ENCODE measurements around the gene SUN1.
"Not testable (repeated sequence)": the region's sequence is repeated elsewhere in the genome, so short reads cannot be mapped to it uniquely, and the experiment has no call there.

The SUN1 gene, protein sequence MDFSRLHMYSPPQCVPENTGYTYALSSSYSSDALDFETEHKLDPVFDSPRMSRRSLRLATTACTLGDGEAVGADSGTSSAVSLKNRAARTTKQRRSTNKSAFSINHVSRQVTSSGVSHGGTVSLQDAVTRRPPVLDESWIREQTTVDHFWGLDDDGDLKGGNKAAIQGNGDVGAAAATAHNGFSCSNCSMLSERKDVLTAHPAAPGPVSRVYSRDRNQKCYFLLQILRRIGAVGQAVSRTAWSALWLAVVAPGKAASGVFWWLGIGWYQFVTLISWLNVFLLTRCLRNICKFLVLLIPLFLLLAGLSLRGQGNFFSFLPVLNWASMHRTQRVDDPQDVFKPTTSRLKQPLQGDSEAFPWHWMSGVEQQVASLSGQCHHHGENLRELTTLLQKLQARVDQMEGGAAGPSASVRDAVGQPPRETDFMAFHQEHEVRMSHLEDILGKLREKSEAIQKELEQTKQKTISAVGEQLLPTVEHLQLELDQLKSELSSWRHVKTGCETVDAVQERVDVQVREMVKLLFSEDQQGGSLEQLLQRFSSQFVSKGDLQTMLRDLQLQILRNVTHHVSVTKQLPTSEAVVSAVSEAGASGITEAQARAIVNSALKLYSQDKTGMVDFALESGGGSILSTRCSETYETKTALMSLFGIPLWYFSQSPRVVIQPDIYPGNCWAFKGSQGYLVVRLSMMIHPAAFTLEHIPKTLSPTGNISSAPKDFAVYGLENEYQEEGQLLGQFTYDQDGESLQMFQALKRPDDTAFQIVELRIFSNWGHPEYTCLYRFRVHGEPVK

DNA sequence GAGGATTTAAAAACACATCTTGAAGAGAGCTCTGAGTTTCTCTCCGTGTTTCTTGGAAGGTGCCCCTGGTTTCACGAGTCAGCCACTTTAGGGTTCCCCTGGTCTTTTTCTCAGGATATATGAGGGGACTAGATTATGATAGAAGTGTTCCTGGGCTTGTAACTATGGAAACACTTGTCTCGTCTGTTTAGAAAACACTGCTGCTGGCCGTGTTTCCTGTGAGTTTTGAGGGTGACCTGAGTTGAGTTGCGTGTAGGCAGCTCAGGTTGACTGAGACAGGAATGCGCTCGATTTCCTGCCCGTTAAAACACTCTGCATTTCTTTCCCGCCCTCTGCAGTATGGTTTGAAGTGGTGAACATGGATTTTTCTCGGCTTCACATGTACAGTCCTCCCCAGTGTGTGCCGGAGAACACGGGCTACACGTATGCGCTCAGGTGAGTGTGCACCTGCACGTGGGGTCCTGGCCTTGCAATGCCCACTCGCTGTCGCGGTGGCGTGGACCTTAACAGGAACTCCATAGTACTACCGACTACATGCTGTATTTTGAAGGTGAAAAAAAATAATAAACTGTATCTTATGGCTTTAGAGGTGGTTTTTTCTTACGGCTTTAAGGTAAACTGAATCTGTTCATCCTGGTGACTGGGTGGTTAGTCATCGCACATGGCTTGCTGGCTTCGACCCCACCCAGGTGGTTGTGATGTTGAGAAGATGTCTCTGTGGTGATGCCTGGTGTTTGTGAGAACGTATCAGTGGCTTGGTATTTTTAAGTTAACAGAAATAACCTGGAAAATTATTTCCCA, at the start of gene SUN1:
TSS of gene SUN1 (plus strand) at position 310 of the 801 bp plus-strand sequence. CDS start at position 359, 49 bp downstream.
- in situ Hi-C loops (cut with HindIII; ENCODE audit: low sequenced_read_pairs), result no loop called here

DNA sequence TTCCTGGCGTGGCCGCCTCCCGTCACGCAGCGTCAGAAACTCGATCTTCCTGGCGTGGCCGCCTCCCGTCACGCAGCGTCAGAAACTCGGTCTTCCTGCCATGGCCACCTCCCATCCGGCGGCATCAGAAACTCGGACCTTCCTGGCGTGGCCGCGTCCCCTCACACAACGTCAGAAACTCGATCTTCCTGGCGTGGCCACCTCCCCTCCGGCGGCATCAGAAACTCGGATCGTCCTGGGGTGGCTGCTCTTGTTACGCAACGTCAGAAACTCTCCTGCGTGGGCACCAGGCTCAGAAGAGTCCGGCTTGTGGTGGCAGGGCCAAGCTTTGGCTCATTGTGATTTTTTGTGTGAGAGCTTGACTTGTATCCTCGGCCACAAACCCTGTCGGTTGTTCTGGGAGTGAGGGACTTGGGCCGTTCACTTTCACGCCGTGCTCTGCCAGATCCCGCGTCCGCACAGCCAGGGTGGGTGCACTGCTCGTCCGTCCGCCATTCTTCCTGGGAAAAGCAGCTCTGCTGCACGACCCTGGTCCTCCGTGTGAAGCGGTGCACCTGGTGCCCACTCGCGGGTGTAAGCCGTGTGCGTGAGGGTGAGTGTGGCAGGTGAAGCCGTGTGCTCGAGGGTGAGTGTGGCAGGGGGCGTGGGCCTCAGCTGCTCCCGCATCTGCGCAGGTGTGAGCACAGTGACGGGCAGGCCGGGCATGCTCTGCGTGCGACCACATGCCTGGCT, 49.4 kb upstream of the SUN1 start:
- in situ Hi-C loops (cut with HindIII; ENCODE audit: low sequenced_read_pairs), result loop anchor here (25.0 kb wide), 1 partner anchor 179 kb away; the partner anchor contains the start of gene ADAP1

DNA sequence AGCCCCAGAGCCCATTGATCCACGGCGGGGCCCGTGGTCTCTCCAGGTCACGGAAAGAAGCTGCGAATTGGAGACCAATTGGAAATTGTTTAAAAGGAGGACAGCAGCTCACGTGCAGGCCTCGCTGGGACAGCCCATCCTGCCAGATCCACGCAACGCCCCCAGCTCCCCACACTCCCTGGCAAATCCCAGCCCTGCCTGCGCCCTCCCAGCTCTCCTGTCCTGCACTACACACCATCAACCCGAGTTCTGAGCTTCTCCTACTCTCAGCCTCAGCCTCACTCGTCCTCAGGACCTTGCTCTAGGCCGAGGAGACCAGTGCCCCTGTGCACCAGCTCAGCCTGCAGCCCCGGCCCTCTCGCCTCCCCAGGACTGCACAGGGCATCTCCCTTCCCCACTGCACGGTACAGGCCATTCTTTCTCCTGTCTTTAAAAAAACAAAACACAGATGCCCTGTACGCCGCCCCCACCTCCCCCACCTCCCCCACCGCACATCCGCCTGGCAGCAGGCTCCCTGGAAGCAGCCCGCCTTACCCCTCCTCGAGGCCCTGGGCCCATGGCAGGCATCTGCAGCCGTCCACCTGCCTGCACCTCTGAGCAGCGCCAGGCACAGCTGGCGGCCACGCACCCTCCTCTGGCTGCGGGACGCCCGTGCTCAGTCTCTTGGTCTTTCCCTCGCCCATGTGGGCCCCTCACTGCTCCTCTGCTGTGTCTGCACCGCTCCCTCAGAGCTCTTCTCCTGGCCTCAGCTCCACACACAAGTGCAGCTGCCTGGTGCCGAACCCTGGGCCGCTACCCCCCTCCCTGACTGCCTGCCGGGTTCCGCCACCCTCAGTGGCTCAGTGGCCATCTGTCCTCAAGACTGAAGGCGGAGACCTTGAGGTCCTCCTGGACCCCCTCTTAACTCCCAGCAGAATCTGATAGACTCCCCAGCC, 48.5 kb upstream of the SUN1 start:
- in situ Hi-C loops (cut with HindIII; ENCODE audit: low sequenced_read_pairs), result loop anchor here (25.0 kb wide), 1 partner anchor 178 kb away; the partner anchor contains the start of gene ADAP1

DNA sequence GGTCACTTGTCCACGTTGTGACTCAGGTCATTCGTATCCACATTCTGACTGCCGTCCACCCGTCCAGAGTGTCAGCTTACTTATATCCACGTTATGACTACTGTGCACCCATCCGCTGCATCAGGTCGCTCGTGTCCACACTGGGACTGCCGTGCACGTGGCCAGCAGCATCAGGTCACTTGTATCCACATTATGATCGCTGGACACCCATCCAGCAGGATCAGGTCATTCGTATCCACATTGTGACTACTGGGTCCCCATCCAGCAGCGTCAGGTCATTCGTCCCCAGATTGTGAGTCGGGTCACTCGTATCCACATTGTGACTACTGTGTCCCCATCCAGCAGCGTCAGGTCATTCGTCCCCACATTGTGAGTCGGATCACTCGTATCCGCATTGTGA, 47.3 kb upstream of the SUN1 start:
- in situ Hi-C loops (cut with HindIII; ENCODE audit: low sequenced_read_pairs), result loop anchor here (25.0 kb wide), 1 partner anchor 177 kb away; the partner anchor contains the start of gene ADAP1

DNA sequence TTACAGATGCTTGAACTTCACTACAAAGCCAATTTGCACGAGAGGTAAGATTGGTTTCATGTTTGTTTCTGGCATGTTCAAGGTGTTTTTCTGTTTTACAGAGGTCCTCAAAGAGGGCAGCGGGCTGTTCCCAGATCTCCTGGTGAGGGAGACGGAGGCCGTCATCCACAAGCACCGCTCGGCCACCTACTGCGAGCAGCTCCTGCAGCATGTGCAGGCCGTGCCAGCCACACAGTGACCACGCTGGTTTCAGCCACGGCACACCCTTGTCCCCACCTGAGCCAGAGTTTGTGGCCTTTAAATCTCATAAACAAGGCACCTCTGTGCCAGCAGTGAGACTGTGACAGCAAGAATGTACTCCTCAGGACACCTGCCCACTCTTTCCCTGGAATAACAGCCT, 46.9 kb upstream of the SUN1 start:
- in situ Hi-C loops (cut with HindIII; ENCODE audit: low sequenced_read_pairs), result loop anchor here (25.0 kb wide), 1 partner anchor 177 kb away; the partner anchor contains the start of gene ADAP1

DNA sequence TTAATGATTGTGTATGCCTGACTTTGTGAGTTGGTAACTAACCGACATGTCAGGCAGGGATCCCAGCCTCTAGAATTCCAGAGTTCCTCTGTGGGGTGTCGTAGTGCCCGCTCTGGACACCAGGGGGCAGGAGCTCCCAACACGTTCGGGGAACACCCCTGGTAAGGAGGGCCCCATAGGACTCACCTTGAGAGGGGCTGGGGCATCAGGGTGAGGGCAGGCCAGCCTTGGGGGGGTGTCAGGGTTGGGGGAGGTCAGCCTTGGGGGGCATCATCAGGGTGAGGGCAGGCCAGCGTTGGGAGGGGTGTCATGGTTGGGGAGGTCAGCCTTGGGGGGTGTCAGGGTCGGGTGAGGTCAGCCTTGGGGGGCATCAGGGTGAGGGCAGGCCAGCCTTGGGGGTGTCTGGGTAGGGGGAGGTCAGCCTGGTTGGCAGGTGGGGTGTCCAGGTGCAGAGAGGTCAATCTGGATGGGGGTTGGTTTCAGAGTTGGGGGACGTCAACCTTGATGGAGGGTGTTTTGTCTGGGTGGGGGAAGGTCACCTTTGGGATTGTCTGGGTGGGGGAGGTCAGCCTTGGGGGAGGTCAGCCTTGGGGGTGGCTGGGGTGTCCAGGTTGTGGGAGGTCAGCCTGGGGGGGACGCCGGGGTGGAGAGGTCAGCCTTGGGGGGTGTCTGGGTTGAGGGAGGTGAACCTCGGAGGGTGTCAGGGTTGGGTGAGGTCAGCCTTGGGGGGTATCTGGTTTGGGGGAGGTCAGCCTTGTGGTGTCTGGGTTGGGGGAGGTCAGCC, 45.6 kb upstream of the SUN1 start:
- in situ Hi-C loops (cut with HindIII; ENCODE audit: low sequenced_read_pairs), result loop anchor here (25.0 kb wide), 1 partner anchor 176 kb away; the partner anchor contains the start of gene ADAP1

DNA sequence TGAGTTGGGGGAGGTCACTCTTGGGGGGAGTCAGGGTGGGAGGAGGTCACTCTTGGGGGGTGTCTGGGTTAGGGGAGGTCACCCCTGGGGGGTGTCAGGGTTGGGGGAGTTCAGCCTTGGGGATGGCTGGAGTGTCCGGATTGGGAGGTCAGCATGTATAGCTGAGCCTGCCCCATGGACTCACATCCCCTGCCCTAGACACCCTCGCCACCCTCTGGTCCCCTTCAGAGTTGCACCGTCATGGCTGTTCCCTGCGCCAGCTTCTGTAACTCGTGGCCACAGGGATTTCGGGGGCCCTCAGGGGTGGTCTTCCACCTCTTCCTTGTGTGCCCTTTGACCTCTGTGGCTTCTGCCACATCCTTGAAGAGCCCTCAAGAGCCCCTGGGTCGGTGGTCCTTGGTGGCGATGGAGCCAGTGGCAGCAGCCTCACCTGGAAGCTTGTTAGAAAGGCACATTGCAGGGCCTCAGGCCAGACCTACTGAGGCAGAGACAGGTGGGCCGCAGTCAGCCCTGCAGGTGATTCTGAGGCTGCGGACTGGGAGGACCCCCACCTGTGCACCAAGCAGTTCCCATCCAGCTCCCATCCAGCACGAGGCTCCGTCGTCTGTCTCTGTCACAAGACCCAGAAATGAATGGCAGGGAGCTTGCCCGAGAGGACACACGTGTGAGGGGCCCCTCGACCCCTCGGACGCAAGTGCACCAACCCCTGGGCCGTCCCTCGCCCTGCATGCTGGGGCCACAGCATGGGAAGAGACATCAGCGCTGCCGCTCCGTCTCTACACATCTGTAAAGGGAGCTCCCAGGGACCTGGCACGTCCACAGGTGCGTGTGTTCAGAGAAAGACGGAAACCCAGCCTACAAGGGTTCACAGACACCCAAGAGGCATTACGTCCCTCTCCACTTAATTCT, 44.7 kb upstream of the SUN1 start:
- in situ Hi-C loops (cut with HindIII; ENCODE audit: low sequenced_read_pairs), result loop anchor here (25.0 kb wide), 1 partner anchor 175 kb away; the partner anchor contains the start of gene ADAP1

DNA sequence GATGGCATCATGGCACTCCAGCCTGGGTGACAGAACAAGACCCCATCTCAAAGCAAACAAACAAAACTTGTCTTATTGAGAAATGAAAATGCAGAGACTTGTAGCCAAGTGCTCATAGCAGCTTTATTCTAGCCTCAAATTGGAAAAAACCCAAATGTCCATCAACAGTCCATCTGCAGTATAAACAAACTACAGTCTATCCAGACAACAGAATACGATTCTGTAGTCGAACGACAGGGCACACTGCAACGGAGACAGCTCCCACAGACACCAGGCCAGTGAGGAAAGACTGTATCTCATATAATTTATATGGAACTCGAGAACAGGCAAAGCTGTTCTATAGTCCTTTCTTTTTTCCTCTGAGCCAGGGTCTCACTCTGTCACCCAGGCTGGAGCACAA, 40.8 kb upstream of the SUN1 start:
- in situ Hi-C loops (cut with HindIII; ENCODE audit: low sequenced_read_pairs), result loop anchor here (25.0 kb wide), 1 partner anchor 171 kb away; the partner anchor contains the start of gene ADAP1

DNA sequence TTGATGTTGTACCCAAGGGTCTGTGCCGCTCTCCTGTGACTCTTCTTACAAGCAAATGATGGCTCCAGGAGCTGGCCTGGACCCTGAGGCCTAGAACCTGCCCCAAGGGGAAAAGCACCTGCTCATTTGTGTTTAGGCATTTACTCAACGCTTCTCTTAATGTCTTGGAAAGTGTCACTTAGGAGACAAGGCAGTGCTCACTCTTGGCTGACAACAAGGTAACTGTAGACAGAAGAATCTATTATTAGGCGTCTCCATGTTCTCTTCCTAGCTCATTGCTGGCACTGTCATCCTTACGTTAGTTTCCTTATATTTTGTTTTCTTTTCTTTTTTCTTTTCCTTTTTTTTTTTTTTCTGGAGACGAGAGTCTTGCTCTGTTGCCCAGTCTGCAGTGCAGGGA, 38.1 kb upstream of the SUN1 start:
- in situ Hi-C loops (cut with HindIII; ENCODE audit: low sequenced_read_pairs), result loop anchor here (25.0 kb wide), 1 partner anchor 168 kb away; the partner anchor contains the start of gene ADAP1

DNA sequence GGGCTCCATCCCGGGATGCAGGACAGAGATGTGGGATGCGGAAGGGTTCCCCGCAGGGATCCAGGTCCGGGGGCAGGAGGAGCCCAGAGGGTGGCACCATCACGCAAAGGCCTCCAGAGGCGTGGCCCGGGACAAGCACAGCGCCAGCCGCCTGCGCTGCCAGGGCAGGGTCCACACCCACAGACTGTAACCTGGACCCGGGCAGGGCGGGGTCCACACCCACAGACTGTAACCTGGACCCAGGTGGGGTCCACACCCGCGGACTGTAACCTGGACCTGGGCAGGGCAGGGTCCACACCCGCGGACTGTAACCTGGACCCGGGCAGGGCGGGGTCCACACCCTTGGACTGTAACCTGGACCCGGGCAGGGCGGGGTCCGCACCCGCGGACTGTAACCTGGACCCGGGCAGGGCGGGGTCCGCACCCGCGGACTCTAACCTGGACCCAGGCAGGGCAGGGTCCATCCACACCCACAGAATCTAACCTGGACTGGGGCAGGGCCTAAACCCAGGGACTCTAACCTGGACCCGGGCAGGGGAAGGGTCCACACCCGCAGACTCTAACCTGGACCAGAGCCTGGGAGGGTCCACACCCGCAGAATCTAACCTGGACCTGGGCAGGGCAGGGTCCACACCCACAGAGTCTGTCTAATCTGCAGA, 37.5 kb upstream of the SUN1 start:
- in situ Hi-C loops (cut with HindIII; ENCODE audit: low sequenced_read_pairs), result loop anchor here (25.0 kb wide), 1 partner anchor 168 kb away; the partner anchor contains the start of gene ADAP1

DNA sequence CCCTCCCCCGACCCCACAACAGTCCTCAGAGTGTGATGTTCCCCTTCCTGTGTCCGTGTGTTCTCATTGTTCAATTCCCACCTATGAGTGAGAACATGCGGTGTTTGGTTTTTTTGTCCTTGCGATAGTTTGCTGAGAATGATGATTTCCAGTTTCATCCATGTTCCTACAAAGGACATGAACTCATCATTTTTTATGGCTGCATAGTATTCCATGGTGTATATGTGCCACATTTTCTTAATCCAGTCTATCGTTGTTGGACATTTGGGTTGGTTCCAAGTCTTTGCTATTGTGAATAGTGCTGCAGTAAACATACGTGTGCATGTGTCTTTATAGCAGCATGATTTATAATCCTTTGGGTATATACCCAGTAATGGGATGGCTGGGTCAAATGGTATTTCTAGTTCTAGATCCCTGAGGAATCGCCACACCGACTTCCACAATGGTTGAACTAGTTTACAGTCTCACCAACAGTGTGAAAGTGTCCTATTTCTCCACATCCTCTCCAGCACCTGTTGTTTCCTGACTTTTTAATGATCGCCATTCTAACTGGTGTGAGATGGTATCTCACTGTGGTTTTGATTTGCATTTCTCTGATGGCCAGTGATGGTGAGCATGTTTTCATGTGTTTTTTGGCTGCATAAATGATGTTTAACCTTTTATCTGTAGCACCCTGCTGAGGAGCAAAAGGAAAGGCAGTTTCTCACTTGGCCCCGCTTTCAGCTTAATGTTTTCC, 35.7 kb upstream of the SUN1 start:
- in situ Hi-C loops (cut with HindIII; ENCODE audit: low sequenced_read_pairs), result loop anchor here (25.0 kb wide), 1 partner anchor 166 kb away; the partner anchor contains the start of gene ADAP1

DNA sequence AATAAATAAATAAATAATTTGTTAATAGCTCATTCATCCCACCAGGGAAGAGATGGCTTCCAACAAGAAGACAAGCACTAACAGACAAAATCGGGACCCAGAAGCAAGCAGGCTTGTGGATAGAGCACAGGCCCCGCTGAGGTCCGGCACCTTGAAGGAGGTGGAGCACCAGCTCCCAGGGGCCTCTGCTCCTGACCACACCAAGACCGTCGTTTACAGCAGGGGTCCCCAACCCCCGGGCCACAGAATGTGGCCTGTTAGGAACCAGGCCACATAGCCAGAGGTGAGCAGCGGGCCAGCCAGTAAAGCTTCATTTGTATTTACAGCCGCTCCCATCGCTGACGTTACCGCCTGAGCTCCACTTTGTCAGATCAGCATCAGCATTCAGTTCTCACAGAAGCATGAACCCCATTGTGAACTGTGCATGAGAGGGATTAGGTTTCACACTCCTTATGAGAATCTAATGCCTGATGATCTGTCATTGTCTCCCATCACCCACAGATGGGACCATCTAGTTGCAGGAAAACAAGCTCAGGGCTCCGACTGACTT, 33.3 kb upstream of the SUN1 start:
- in situ Hi-C loops (cut with HindIII; ENCODE audit: low sequenced_read_pairs), result loop anchor here (25.0 kb wide), 1 partner anchor 163 kb away; the partner anchor contains the start of gene ADAP1

DNA sequence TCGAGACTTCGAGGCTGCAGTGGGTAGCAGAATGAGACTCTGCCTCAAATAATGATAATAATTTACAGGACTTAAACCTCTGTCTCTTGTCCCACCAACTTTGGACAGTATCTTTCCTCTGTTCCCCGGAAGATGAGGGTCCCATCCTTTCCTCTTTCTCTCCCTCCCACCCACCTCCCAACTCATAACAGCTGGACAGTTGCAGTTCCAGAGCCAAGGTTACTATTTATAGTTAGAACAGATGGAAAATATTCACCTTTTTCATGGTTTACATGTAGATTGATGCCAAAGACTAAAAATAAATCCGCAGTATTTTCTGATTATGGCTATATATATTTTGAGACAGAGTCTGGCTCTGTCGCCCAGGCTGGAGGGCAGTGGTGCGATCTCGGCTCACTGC, 31.6 kb upstream of the SUN1 start:
- in situ Hi-C loops (cut with HindIII; ENCODE audit: low sequenced_read_pairs), result no loop called here

DNA sequence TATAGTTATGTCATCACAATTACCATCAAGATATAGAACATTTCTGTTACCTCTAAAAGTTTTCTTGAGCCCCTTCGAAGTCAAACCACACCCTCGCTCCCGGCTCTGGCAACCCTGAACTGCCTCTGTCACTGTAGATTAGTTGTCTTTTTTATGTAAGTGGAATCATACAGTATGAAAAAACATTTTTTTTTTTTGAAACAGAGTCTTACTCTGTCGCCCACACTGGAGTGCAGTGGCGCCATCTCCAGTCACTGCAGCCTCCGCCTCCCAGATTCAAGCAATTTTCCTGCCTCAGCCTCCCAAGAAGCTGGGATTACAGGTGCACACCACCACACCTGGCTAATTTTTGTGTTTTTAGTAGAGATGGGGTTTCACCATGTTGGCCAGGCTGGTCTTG, 30.9 kb upstream of the SUN1 start:
- in situ Hi-C loops (cut with HindIII; ENCODE audit: low sequenced_read_pairs), result not testable (repeated sequence)

DNA sequence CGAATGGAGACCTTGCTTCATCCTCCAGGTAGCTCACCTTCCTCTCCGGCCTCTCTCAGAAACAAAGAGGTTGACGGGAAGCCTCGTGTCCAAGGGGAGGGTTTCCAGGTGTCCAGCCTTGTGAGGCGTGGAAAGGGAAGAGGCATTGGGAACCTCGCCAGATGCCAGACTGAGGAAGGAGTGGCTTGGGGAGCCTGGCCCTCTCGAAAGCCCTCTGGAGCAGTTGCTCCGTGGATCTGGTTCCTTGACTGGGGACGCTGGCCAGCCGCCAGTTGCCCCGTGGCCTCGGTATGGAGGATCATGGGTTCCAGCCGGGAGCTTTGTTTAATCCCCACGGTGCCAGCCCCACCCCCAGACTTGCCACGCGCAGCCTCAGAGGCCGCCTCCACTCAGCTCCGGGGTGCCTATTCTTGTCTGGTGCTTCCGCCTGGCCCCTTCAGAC, 30.3 kb upstream of the SUN1 start:
- in situ Hi-C loops (cut with HindIII; ENCODE audit: low sequenced_read_pairs), result no loop called here
